ENCODE measurements around the gene MPPED2.

GRCh38 chr11:30487200-30487898, 98.8 kb downstream of the MPPED2 start:
- TF ChIP-seq CTCF (IDR thresholded peaks at IDR 0.05; ENCODE audit: low read length) (no peak), EZH2 (optimal IDR thresholded peaks at IDR 0.05; ENCODE audit: low read depth, low read length) (no peak), EZH2phosphoT487 (IDR thresholded peaks at IDR 0.05; ENCODE audit: low read length) (no peak)
